ENCODE results near the gene FOXI1. TPM values are rescaled to one million over a fixed set of nuclear protein-coding genes. Genes with fewer than 3 reads are reported as not detected.

The FOXI1 gene
- total and polyA plus RNA-seq, 2 of the 13 experiments (the other 11 are each of a cell fraction or from before 2014, with no cell fraction given) = not detected

GRCh38 chr5:170159101-170159698 is 53.5 kb downstream of the FOXI1 start:
- no peaks in the 10 kb centered on the region for H3K27me3 ChIP-seq (ENCODE audit: control insufficient read depth in 1 of 2, insufficient read depth in 2 of 2, low read length in 2 of 2)
- TF ChIP-seq TFAP4 (IDR thresholded peaks at IDR 0.05; ENCODE audit: borderline replicate concordance, low read depth) (no peak), CREM (IDR thresholded peaks at IDR 0.05) (no peak), CREM (CRISPR knock-in tag; IDR thresholded peaks at IDR 0.05) (no peak), KMT2B (CRISPR knock-in tag; IDR thresholded peaks at IDR 0.05) (no peak), ZNF367 (CRISPR knock-in tag; IDR thresholded peaks at IDR 0.05; ENCODE audit: borderline replicate concordance) (no peak), HOXA5 (CRISPR knock-in tag; IDR thresholded peaks at IDR 0.05) (no peak), RBAK (CRISPR knock-in tag; IDR thresholded peaks at IDR 0.05) (no peak), ZBTB38 (CRISPR knock-in tag; IDR thresholded peaks at IDR 0.05) (no peak), ZNF709 (CRISPR knock-in tag; IDR thresholded peaks at IDR 0.05) (no peak), ZBTB44 (CRISPR knock-in tag; IDR thresholded peaks at IDR 0.05) (no peak), ZNF773 (CRISPR knock-in tag; IDR thresholded peaks at IDR 0.05; ENCODE audit: borderline replicate concordance) (no peak), ZBTB1 (CRISPR knock-in tag; IDR thresholded peaks at IDR 0.05; ENCODE audit: borderline replicate concordance) (no peak)
- no peak overlapping the region for H3K4me3 ChIP-seq (replicated peaks in 1 of 3; ENCODE audit: insufficient read depth in 1 of 3, low read depth in 2 of 3, low read length in 3 of 3)
- H3K9ac ChIP-seq (ENCODE audit: insufficient read depth, low read depth, low read length) = no peak overlapping the region
- H3K79me2 ChIP-seq (ENCODE audit: insufficient read depth, low read length) = no peaks in the 10 kb centered on the region
- H2AFZ ChIP-seq (ENCODE audit: low read length) = no peak overlapping the region
- no peaks in the 10 kb centered on the region for H3K36me3 ChIP-seq (replicated peaks in 1 of 2; ENCODE audit: control insufficient read depth in 1 of 2, insufficient read depth in 2 of 2, low read length in 2 of 2)
- ChIA-PET POLR2A (no interaction called here), CTCF (ENCODE audit: low intra/inter-chr PET ratio, low total read pairs) (no interaction called here)
- H3K27ac ChIP-seq (ENCODE audit: extremely low read length, insufficient read depth, low read length) = no peak overlapping the region
- H3K9me3 ChIP-seq (ENCODE audit: low read length) = no peaks in the 10 kb centered on the region
- DNase-seq (ENCODE audit: low spot score) = no peak
- FAIRE-seq = no peak
- no peak for ATAC-seq
- no TSS peak for BruUV-seq (replicated peaks)
- in situ Hi-C loops (cut with HindIII; ENCODE audit: extremely low pct_ligation_motif_present, low pct_unique_long_range_greater_than_20kb) = no loop called here
- intact Hi-C loops (cut with micrococcal nuclease; ENCODE audit: unreplicated experiment) = no loop called here
- no peaks in the 10 kb centered on the region for H4K20me1 ChIP-seq (ENCODE audit: insufficient read depth, low read length)
- H3K4me2 ChIP-seq (ENCODE audit: low read depth, low read length) = no peak overlapping the region
- H3K4me1 ChIP-seq (ENCODE audit: insufficient read depth, low read length) = no peaks in the 10 kb centered on the region
- 21% methylated on average over 5 of the region's 5 CpGs for WGBS (ENCODE audit: low lambda C conversion rate)

Other genes starting within 250 kb of the FOXI1 start
- gene INSYN2B, start 125.4 kb upstream of the FOXI1 start, total RNA-seq (2016; rRNA removed; fragmentation: Illumina TruSeq; extraction: Trizol) = not detected in 2 replicates
- not detected in 2 replicates for gene INSYN2B, start 125.4 kb upstream of the FOXI1 start, polyA plus RNA-seq (2011; rRNA removed)
- not detected in 2 replicates for gene C5orf58, start 127.1 kb downstream of the FOXI1 start, total RNA-seq (2016; rRNA removed; fragmentation: Illumina TruSeq; extraction: Trizol)
- gene C5orf58, start 127.1 kb downstream of the FOXI1 start, polyA plus RNA-seq (2011; rRNA removed) = not detected in 2 replicates
- gene LCP2, start 191.9 kb downstream of the FOXI1 start, total RNA-seq (2016; rRNA removed; fragmentation: Illumina TruSeq; extraction: Trizol) = not detected in 2 replicates
- not detected in 2 replicates for gene LCP2, start 191.9 kb downstream of the FOXI1 start, polyA plus RNA-seq (2011; rRNA removed)

Data from HepG2 (cell line).